IMR-90 (cell line): Measurements from ENCODE around the gene TPSB2. TPM values are rescaled to one million over a fixed set of nuclear protein-coding genes. Genes with fewer than 3 reads are reported as not detected.
"Not testable (repeated sequence)": the region's sequence is repeated elsewhere in the genome, so short reads cannot be mapped to it uniquely, and the experiment has no call there.

Experiments used
- ATAC-seq: fragments of 200-7000 bp; cut with Tn5 transposase; 2 replicates; pipeline ENCODE4 v1.9.1; 2020; ENCODE audit warnings: low read depth, mild to moderate bottlenecking, moderate library complexity
- BruUV-seq: library from RNA; stranded (reverse); fragments of 400-500 nt; replicated peaks from 2 replicates; lab custom pipeline; 2021; lab: Mats Ljungman, UMichigan
- CTCF ChIA-PET: fragments of 300-600 bp; formaldehyde crosslinking; extraction: SDS; loops from one replicate; lab custom pipeline; 2021; ENCODE audit warnings: antibody characterized with exemption; lab: Yijun Ruan, JAX
- POLR2A ChIA-PET: fragments of 300-600 bp; sonication (Branson Sonifier 250); formaldehyde crosslinking; loops from one replicate; lab custom pipeline; 2022; ENCODE audit warnings: antibody characterized with exemption; ENCODE audit not compliant: unreplicated experiment; lab: Charles Lee
- DNase-seq: peaks from one replicate; pipeline ENCODE4 v3.0.0; 2013
- H2AFZ ChIP-seq: replicated peaks from 2 replicates; pipeline ENCODE3; 2013; ENCODE audit warnings: low read length, mild to moderate bottlenecking; ENCODE audit not compliant: poor library complexity
- H2AK5ac ChIP-seq: 2 replicates; pipeline ENCODE4 v1.6.1; 2013; ENCODE audit warnings: low read depth, low read length, inconsistent platforms
- H2AK9ac ChIP-seq: replicated peaks from 2 replicates; pipeline ENCODE3; 2013; ENCODE audit warnings: mild to moderate bottlenecking, low read depth, low read length, moderate library complexity; ENCODE audit not compliant: poor library complexity
- H2BK120ac ChIP-seq: 2 replicates; pipeline ENCODE4 v1.6.1; 2013; ENCODE audit warnings: low read depth, low read length, inconsistent platforms
- H2BK15ac ChIP-seq: 3 replicates; pipeline ENCODE4 v1.6.1; 2013; ENCODE audit warnings: low read depth, low read length, inconsistent platforms
- H2BK20ac ChIP-seq: 2 replicates; pipeline ENCODE4 v1.6.1; 2013; ENCODE audit warnings: low read depth, mild to moderate bottlenecking, inconsistent platforms, low read length, moderate library complexity
- H2BK5ac ChIP-seq: 2 replicates; pipeline ENCODE4 v1.6.1; 2013; ENCODE audit warnings: mild to moderate bottlenecking, low read depth, low read length, inconsistent platforms; ENCODE audit not compliant: poor library complexity, severe bottlenecking
- H3K14ac ChIP-seq: replicated peaks from 2 replicates; pipeline ENCODE4 v1.6.1; 2013; ENCODE audit warnings: low read depth, low read length, inconsistent platforms
- H3K18ac ChIP-seq: 2 replicates; pipeline ENCODE4 v1.6.1; 2013; ENCODE audit warnings: low read depth, low read length, control low read depth
- H3K23ac ChIP-seq: 2 replicates; pipeline ENCODE4 v1.6.1; 2013; ENCODE audit warnings: low read depth, low read length, inconsistent platforms
- H3K27ac ChIP-seq: 2 replicates; pipeline ENCODE4 v1.5.1; 2013; ENCODE audit warnings: mild to moderate bottlenecking, control low read depth, low read length; ENCODE audit not compliant: insufficient read depth
- H3K27me3 ChIP-seq: 2 replicates; pipeline ENCODE4 v1.6.1; 2013; ENCODE audit warnings: low read length; ENCODE audit not compliant: control insufficient read depth, insufficient read depth
- H3K36me3 ChIP-seq: 2 replicates; pipeline ENCODE4 v1.6.1; 2013; ENCODE audit warnings: low read length, mixed read lengths; ENCODE audit not compliant: control insufficient read depth, insufficient read depth
- H3K4ac ChIP-seq: 2 replicates; pipeline ENCODE4 v1.6.1; 2013; ENCODE audit warnings: low read depth, low read length, inconsistent platforms
- H3K4me1 ChIP-seq: 2 replicates; pipeline ENCODE4 v1.6.1; 2013; ENCODE audit warnings: low read length, mixed read lengths; ENCODE audit not compliant: control insufficient read depth, insufficient read depth
- H3K4me2 ChIP-seq: 2 replicates; pipeline ENCODE4 v1.6.1; 2013; ENCODE audit warnings: low read depth, mild to moderate bottlenecking, control low read depth, low read length, moderate library complexity
- H3K4me3 ChIP-seq: 2 replicates; pipeline ENCODE4 v1.5.1; 2013; ENCODE audit warnings: low read depth, mild to moderate bottlenecking, control low read depth, low read length, moderate library complexity; ENCODE audit not compliant: insufficient read depth
- H3K56ac ChIP-seq: 2 replicates; pipeline ENCODE4 v1.6.1; 2013; ENCODE audit warnings: low read length, inconsistent platforms; ENCODE audit not compliant: insufficient read depth; ENCODE audit errors: extremely low read depth
- H3K79me1 ChIP-seq, 2 experiments: 2 replicates each; pipeline ENCODE4 v1.6.1; 2013; ENCODE audit warnings: low read length in 2 of 2, inconsistent platforms in 1 of 2, low read depth in 1 of 2
- H3K9ac ChIP-seq: 2 replicates; pipeline ENCODE4 v1.6.1; 2013; ENCODE audit warnings: low read depth, low read length, control low read depth
- H3K9me1 ChIP-seq: 2 replicates; pipeline ENCODE4 v1.6.1; 2013; ENCODE audit warnings: low read length, inconsistent platforms; ENCODE audit not compliant: insufficient read depth
- H3K9me3 ChIP-seq: 2 replicates; pipeline ENCODE4 v1.6.1; 2013; ENCODE audit warnings: low read length; ENCODE audit not compliant: control insufficient read depth, insufficient read depth
- H4K20me1 ChIP-seq: 2 replicates; pipeline ENCODE4 v1.6.1; 2013; ENCODE audit warnings: low read length, inconsistent platforms; ENCODE audit not compliant: insufficient read depth
- H4K5ac ChIP-seq: 2 replicates; pipeline ENCODE4 v1.6.1; 2013; ENCODE audit warnings: mild to moderate bottlenecking, low read depth, low read length, control low read depth
- H4K8ac ChIP-seq, 2 experiments: 2 replicates each; pipeline ENCODE4 v1.6.1; 2013; ENCODE audit warnings: low read depth in 2 of 2, low read length in 2 of 2, control low read depth in 1 of 2, inconsistent platforms in 1 of 2
- H4K91ac ChIP-seq: 2 replicates; pipeline ENCODE4 v1.6.1; 2013; ENCODE audit warnings: low read depth, low read length, inconsistent platforms; ENCODE audit not compliant: insufficient read depth
- WGBS, 2 experiments: methylation state at CpG; one replicate each; pipeline versions ENCODE4 v1.1.5 to v1.1.7; 2013; ENCODE audit warnings: missing lambda C conversion rate in 2 of 2; ENCODE audit not compliant: insufficient read length in 1 of 2; ENCODE audit errors: extremely low coverage in 2 of 2; 5-methylcytosine and 5-hydroxymethylcytosine counted together
- dilution Hi-C: fragments of 300-500 bp; cut with HindIII; formaldehyde crosslinking; loops from one replicate; pipeline ENCODE4 v1.14.3; 2018; ENCODE audit warnings: low sequenced_read_pairs; ENCODE audit not compliant: unreplicated experiment
- in situ Hi-C: fragments of 300-500 bp; cut with MboI; formaldehyde crosslinking; loops from 3 replicates; pipeline ENCODE4 v1.14.3; 2019; ENCODE audit warnings: low sequenced_read_pairs, inconsistent platforms, mixed read lengths
- intact Hi-C: fragments of 100-400 bp; cut with micrococcal nuclease; formaldehyde crosslinking; loops from 2 replicates; pipeline ENCODE4 v1.10.0; 2022
- polyA plus RNA-seq, 3 experiments: library from polyadenylated mRNA; depleted of rRNA; stranded (reverse); fragments of >200 nt; gene quantifications; 2 replicates each; pipeline ENCODE4 v1.2.3, GENCODE V29; 2012; ENCODE audit warnings: low replicate concordance in 1 of 3
- total RNA-seq: library from RNA; depleted of rRNA; stranded (reverse); fragments of >200 nt; gene quantifications from 2 replicates; pipeline ENCODE4 v1.2.3, GENCODE V29; 2012

The TPSB2 gene
- total and polyA plus RNA-seq, 2 of the 4 experiments (the other 2 are of a cell fraction): not detected

DNA sequence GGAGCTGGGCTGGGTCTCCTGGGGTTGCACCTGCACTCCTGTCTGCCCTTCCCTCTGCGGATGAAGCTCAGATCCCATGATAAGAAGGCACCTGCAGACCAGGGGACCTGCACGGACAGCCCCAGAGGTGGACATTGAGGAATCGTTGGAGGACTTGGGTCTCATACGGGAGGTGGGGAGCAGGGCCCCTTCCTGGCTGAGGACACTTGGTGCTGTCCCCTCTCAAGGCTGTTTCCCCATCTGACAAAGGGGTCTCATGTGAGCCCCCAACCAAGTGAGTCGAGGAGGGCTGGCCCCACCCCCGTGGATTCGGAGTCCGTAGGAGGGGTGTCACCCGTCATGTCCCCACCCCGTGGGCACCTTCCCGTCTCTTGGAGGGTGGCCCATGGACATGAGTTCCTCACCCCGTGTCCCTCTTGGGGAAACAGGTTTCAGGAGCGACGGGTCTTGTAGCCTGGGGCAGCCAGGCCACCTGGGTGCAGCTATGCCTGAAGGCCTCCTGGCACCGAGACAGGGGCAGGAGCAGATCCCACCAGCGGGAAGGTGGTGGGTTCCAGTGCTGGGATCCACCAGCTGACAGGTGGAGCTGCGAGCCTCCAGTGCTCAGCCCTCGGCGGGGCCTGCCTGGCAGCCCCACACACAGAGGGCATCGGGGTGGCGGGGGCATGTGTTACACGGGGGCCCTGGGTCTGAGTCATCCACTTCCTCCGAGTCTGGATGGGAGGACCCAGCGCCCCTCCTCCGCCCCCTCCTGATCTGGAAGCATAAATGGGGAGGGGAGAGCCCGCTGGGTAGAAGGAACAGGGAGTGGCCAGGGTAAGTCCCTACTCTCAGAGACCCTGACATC is 25.5 kb upstream of the TPSB2 start, which contains the start of gene TPSD1:
TSS of gene TPSD1 (plus strand) at position 794 of the 847 bp plus-strand sequence. CDS start 212 bp downstream, outside the sequence.
- BruUV-seq, H3K4ac ChIP-seq, in situ Hi-C loops, CTCF ChIA-PET, H2AFZ ChIP-seq, ATAC-seq, H2BK5ac ChIP-seq, H3K18ac ChIP-seq, H3K4me3 ChIP-seq, H3K79me1 ChIP-seq, H2BK120ac ChIP-seq, H3K4me1 ChIP-seq, H3K4me2 ChIP-seq, POLR2A ChIA-PET, H3K23ac ChIP-seq, H3K27ac ChIP-seq, H3K9ac ChIP-seq, H4K91ac ChIP-seq, H3K56ac ChIP-seq, H3K9me1 ChIP-seq, H2AK5ac ChIP-seq, H3K9me3 ChIP-seq, H2AK9ac ChIP-seq, H3K36me3 ChIP-seq, H4K5ac ChIP-seq, DNase-seq, H3K14ac ChIP-seq, H4K8ac ChIP-seq, H4K20me1 ChIP-seq, H2BK20ac ChIP-seq, dilution Hi-C loops, intact Hi-C loops, H2BK15ac ChIP-seq: not testable (repeated sequence)
- WGBS, 2 experiments: 71% methylated on average over 6 of the region's 26 CpGs; no CpG with 5 or more reads in 1 of the 2 experiments
- H3K27me3 ChIP-seq: peaks cover 18% of the 10 kb centered on the region

DNA sequence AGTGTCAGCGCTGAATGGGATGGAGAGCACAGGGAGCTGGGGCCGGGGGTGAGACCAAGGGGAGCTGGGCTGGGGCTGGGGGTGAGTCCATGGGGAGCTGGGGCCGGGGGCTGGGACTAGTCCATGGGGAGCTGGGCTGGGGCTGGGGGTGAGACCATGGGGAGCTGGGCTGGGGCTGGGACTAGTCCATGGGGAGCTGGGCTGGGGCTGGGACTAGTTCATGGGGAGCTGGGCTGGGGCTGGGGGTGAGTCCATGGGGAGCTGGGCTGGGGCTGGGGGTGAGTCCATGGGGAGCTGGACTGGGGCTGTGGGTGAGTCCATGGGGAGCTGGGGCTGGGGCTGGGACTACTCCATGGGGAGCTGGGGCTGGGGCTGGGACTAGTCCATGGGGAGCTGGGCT is 24.8 kb upstream of the TPSB2 start:
- H2AK9ac ChIP-seq, H2BK15ac ChIP-seq, H2BK5ac ChIP-seq, H3K56ac ChIP-seq, H3K9ac ChIP-seq, H2AK5ac ChIP-seq, POLR2A ChIA-PET, H4K20me1 ChIP-seq, CTCF ChIA-PET, H3K79me1 ChIP-seq, BruUV-seq, H3K4me1 ChIP-seq, H3K4me2 ChIP-seq, H3K36me3 ChIP-seq, H3K9me1 ChIP-seq, H4K91ac ChIP-seq, H2BK20ac ChIP-seq, H3K14ac ChIP-seq, intact Hi-C loops, H3K4ac ChIP-seq, H3K18ac ChIP-seq, H3K27ac ChIP-seq, ATAC-seq, H3K4me3 ChIP-seq, H3K23ac ChIP-seq, H2AFZ ChIP-seq, dilution Hi-C loops, H3K9me3 ChIP-seq, H4K8ac ChIP-seq, H2BK120ac ChIP-seq, DNase-seq, H4K5ac ChIP-seq, in situ Hi-C loops: not testable (repeated sequence)
- H3K27me3 ChIP-seq: peaks cover 12% of the 10 kb centered on the region
- no CpG with 5 or more reads among the region's 3 CpGs for WGBS, 2 experiments
